Astrocyte (in vitro differentiated cells and primary cell): Measurements from ENCODE around the gene ABCC11. TPM values are rescaled to one million over a fixed set of nuclear protein-coding genes. Genes with fewer than 3 reads are reported as not detected.

Experiments
- DNase-seq: peaks from one replicate; pipeline ENCODE4 v3.0.0-alpha.2; 2010; ENCODE audit warnings: low read depth
- FAIRE-seq: peaks from 2 replicates; lab custom pipeline; 2011; peaks lifted over from hg19 to GRCh38; lab: Jason Lieb, UNC
- H2AFZ ChIP-seq: 2 replicates; pipeline ENCODE4 v1.6.0; 2012; ENCODE audit warnings: low read depth, low read length, inconsistent platforms
- H3K27ac ChIP-seq: 2 replicates; pipeline ENCODE4 v1.5.1; 2011; ENCODE audit warnings: low read depth, low read length, inconsistent platforms
- H3K27me3 ChIP-seq: 2 replicates; pipeline ENCODE4 v1.6.0; 2011; ENCODE audit warnings: low read length, inconsistent platforms; ENCODE audit not compliant: insufficient read depth
- H3K36me3 ChIP-seq: 2 replicates; pipeline ENCODE4 v1.5.1; 2011; ENCODE audit warnings: low read length, inconsistent platforms; ENCODE audit not compliant: insufficient read depth
- H3K4me1 ChIP-seq: 2 replicates; pipeline ENCODE4 v1.5.1; 2011; ENCODE audit warnings: low read length, inconsistent platforms; ENCODE audit not compliant: insufficient read depth
- H3K4me2 ChIP-seq: 2 replicates; pipeline ENCODE4 v1.6.0; 2012; ENCODE audit warnings: low read length, inconsistent platforms
- H3K4me3 ChIP-seq: 2 replicates; pipeline ENCODE4 v1.5.1; 2011; ENCODE audit warnings: low read depth, mild to moderate bottlenecking, low read length, inconsistent platforms; ENCODE audit not compliant: insufficient read depth
- H3K79me2 ChIP-seq: 2 replicates; pipeline ENCODE4 v1.6.0; 2012; ENCODE audit warnings: mild to moderate bottlenecking, low read length, inconsistent platforms; ENCODE audit not compliant: insufficient read depth
- H3K9ac ChIP-seq: 2 replicates; pipeline ENCODE4 v1.6.0; 2012; ENCODE audit warnings: mild to moderate bottlenecking, low read length, inconsistent platforms
- H3K9me3 ChIP-seq: 2 replicates; pipeline ENCODE4 v1.5.1; 2012; ENCODE audit warnings: low read depth, mild to moderate bottlenecking, low read length, inconsistent platforms; ENCODE audit not compliant: insufficient read depth
- H4K20me1 ChIP-seq: 2 replicates; pipeline ENCODE4 v1.6.0; 2012; ENCODE audit warnings: low read length, inconsistent platforms; ENCODE audit not compliant: insufficient read depth
- H3K27ac Mint-ChIP-seq: one replicate; pipeline ENCODE4 v1.8.0; 2021; ENCODE audit warnings: mild to moderate bottlenecking, mixed read lengths; ENCODE audit not compliant: unreplicated experiment
- H3K27me3 Mint-ChIP-seq: one replicate; pipeline ENCODE4 v1.8.0; 2021; ENCODE audit warnings: low read depth, mixed read lengths; ENCODE audit not compliant: unreplicated experiment
- H3K36me3 Mint-ChIP-seq: one replicate; pipeline ENCODE4 v1.8.0; 2021; ENCODE audit warnings: low read depth, mixed read lengths; ENCODE audit not compliant: unreplicated experiment
- H3K4me1 Mint-ChIP-seq: one replicate; pipeline ENCODE4 v1.8.0; 2021; ENCODE audit warnings: low read depth, mixed read lengths; ENCODE audit not compliant: unreplicated experiment
- H3K4me3 Mint-ChIP-seq: one replicate; pipeline ENCODE4 v1.8.0; 2021; ENCODE audit warnings: mild to moderate bottlenecking, moderate library complexity, mixed read lengths; ENCODE audit not compliant: unreplicated experiment
- H3K9me3 Mint-ChIP-seq: one replicate; pipeline ENCODE4 v1.8.0; 2021; ENCODE audit warnings: mild to moderate bottlenecking, mixed read lengths; ENCODE audit not compliant: unreplicated experiment
- EZH2 ChIP-seq: IDR thresholded peaks from 2 replicates; pipeline ENCODE4 v1.6.1; 2012; ENCODE audit warnings: mild to moderate bottlenecking, low read length, inconsistent platforms; ENCODE audit not compliant: insufficient read depth
- total RNA-seq: library from RNA; stranded (reverse); gene quantifications from 2 replicates; pipeline ENCODE4 v1.2.1, GENCODE V29; 2021
- TF ChIP-seq, protein P1 (sequence below): IDR thresholded peaks from 2 replicates; pipeline ENCODE4 v1.5.1; 2011; ENCODE audit warnings: low read depth, mild to moderate bottlenecking, inconsistent platforms, low read length, moderate library complexity; ENCODE audit not compliant: insufficient read depth

Gene ABCC11
- total RNA-seq, 1 donor from 2014 or later = 0.32 TPM

- no peak overlapping the region for H3K4me3 Mint-ChIP-seq
- Histone ChIP-seq H3K27ac (no peak overlapping the region), H3K79me2 (no peaks in the 10 kb centered on the region), H3K9me3 (peaks cover 3% of the 10 kb centered on the region), H3K4me1 (no peaks in the 10 kb centered on the region), H2AFZ (no peak overlapping the region), H3K9ac (no peak overlapping the region), H3K4me3 (no peak overlapping the region), H4K20me1 (no peaks in the 10 kb centered on the region), H3K27me3 (no peaks in the 10 kb centered on the region), H3K4me2 (no peak overlapping the region), H3K36me3 (no peaks in the 10 kb centered on the region)
- H3K36me3 Mint-ChIP-seq = no peaks in the 10 kb centered on the region
- no peaks in the 10 kb centered on the region for H3K4me1 Mint-ChIP-seq
- DNase-seq = no peak
- no peak overlapping the region for H3K27ac Mint-ChIP-seq
- H3K9me3 Mint-ChIP-seq = no peaks in the 10 kb centered on the region
- TF ChIP-seq, protein P1, sequence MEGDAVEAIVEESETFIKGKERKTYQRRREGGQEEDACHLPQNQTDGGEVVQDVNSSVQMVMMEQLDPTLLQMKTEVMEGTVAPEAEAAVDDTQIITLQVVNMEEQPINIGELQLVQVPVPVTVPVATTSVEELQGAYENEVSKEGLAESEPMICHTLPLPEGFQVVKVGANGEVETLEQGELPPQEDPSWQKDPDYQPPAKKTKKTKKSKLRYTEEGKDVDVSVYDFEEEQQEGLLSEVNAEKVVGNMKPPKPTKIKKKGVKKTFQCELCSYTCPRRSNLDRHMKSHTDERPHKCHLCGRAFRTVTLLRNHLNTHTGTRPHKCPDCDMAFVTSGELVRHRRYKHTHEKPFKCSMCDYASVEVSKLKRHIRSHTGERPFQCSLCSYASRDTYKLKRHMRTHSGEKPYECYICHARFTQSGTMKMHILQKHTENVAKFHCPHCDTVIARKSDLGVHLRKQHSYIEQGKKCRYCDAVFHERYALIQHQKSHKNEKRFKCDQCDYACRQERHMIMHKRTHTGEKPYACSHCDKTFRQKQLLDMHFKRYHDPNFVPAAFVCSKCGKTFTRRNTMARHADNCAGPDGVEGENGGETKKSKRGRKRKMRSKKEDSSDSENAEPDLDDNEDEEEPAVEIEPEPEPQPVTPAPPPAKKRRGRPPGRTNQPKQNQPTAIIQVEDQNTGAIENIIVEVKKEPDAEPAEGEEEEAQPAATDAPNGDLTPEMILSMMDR = no peak
- no peak for TF ChIP-seq EZH2
- H3K27me3 Mint-ChIP-seq = no peaks in the 10 kb centered on the region
- FAIRE-seq = no peak
These were observed 11.1 kb downstream of the ABCC11 start for GRCh38 chr16:48236286-48236685.

- no peak overlapping the region for H3K27ac Mint-ChIP-seq
- Histone ChIP-seq H3K27me3 (no peaks in the 10 kb centered on the region), H3K4me3 (no peak overlapping the region), H3K9ac (no peak overlapping the region), H3K9me3 (peaks cover 3% of the 10 kb centered on the region), H3K36me3 (no peaks in the 10 kb centered on the region), H3K4me1 (no peaks in the 10 kb centered on the region), H3K4me2 (no peak overlapping the region), H3K79me2 (no peaks in the 10 kb centered on the region), H2AFZ (no peak overlapping the region), H3K27ac (no peak overlapping the region), H4K20me1 (no peaks in the 10 kb centered on the region)
- H3K36me3 Mint-ChIP-seq = no peaks in the 10 kb centered on the region
- H3K4me1 Mint-ChIP-seq = no peaks in the 10 kb centered on the region
- FAIRE-seq = no peak
- no peak for TF ChIP-seq EZH2
- TF ChIP-seq, protein P1 = no peak
- H3K9me3 Mint-ChIP-seq = no peaks in the 10 kb centered on the region
- no peak for DNase-seq
- no peaks in the 10 kb centered on the region for H3K27me3 Mint-ChIP-seq
- no peak overlapping the region for H3K4me3 Mint-ChIP-seq
These were observed 11.7 kb downstream of the ABCC11 start for GRCh38 chr16:48235556-48236136.

GRCh38 chr16:48235058-48235555 is 12.2 kb downstream of the ABCC11 start:
- Mint-ChIP-seq H3K4me3 (no peak overlapping the region), H3K9me3 (no peaks in the 10 kb centered on the region), H3K27ac (no peak overlapping the region), H3K27me3 (no peaks in the 10 kb centered on the region), H3K36me3 (no peaks in the 10 kb centered on the region), H3K4me1 (no peaks in the 10 kb centered on the region)
- TF ChIP-seq, protein P1 = no peak
- no peak for TF ChIP-seq EZH2
- Histone ChIP-seq H4K20me1 (no peaks in the 10 kb centered on the region), H2AFZ (no peak overlapping the region), H3K27me3 (no peaks in the 10 kb centered on the region), H3K9me3 (peaks cover under 1% of the 10 kb centered on the region), H3K9ac (no peak overlapping the region), H3K4me2 (no peak overlapping the region), H3K4me1 (no peaks in the 10 kb centered on the region), H3K27ac (no peak overlapping the region), H3K36me3 (no peaks in the 10 kb centered on the region), H3K4me3 (no peak overlapping the region), H3K79me2 (no peaks in the 10 kb centered on the region)
- DNase-seq (no peak), FAIRE-seq (no peak)
